ENCODE measurements around the gene KRT7.

DNA sequence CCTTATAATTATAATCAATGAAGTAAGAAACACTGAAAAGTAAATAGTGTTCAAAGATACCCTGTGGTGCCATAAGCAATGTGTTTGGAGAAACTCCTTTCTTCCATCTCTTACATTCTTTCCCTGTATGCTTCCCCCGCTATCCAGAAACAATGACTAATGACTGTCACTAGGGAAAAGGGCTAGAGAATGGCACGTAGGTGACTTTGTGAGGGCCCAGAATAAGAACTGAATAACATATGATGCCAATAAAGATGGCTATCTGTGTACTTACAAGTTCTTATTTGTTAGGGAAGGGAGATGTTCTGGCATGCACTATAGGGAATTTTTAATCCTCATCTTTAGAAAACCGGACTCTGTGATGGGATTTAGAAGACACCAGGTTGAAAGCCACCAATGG, 4.7 kb upstream of the KRT7 start:
- TF ChIP-seq EZH2phosphoT487 (IDR thresholded peaks at IDR 0.05; ENCODE audit: insufficient read depth, low read depth) (no peak), EZH2 (IDR thresholded peaks at IDR 0.05; ENCODE audit: insufficient read depth, poor library complexity, severe bottlenecking) (no peak)

Measured in GM23248 (cell line).